Adipocyte (in vitro differentiated cells): ENCODE measurements around the gene FAM161A.
"Not testable (repeated sequence)": the region's sequence is repeated elsewhere in the genome, so short reads cannot be mapped to it uniquely, and the experiment has no call there.

Source experiments
- DNase-seq: peaks from one replicate; pipeline ENCODE4 v3.0.0-alpha.2; 2015; ENCODE audit warnings: low read depth
- H3K27me3 ChIP-seq: replicated peaks from 2 replicates; pipeline ENCODE4 v1.7.0; 2013; ENCODE audit warnings: mild to moderate bottlenecking, low read length, moderate library complexity; ENCODE audit not compliant: control insufficient read depth, insufficient read depth
- H3K36me3 ChIP-seq: 2 replicates; pipeline ENCODE4 v1.7.0; 2013; ENCODE audit warnings: low read length, mild to moderate bottlenecking, moderate library complexity; ENCODE audit not compliant: control insufficient read depth, insufficient read depth, severe bottlenecking
- H3K4me1 ChIP-seq: 2 replicates; pipeline ENCODE4 v1.7.0; 2013; ENCODE audit warnings: mild to moderate bottlenecking, low read length, moderate library complexity; ENCODE audit not compliant: control insufficient read depth, insufficient read depth
- H3K4me3 ChIP-seq: 2 replicates; pipeline ENCODE4 v1.7.0; 2013; ENCODE audit warnings: mild to moderate bottlenecking, low read length, moderate library complexity
- H3K9ac ChIP-seq: 2 replicates; pipeline ENCODE4 v1.7.0; 2013; ENCODE audit warnings: mild to moderate bottlenecking, low read length, moderate library complexity
- H3K9me3 ChIP-seq: 2 replicates; pipeline ENCODE4 v1.7.0; 2013; ENCODE audit warnings: mild to moderate bottlenecking, low read length, moderate library complexity; ENCODE audit not compliant: control insufficient read depth

FAM161A gene

DNA sequence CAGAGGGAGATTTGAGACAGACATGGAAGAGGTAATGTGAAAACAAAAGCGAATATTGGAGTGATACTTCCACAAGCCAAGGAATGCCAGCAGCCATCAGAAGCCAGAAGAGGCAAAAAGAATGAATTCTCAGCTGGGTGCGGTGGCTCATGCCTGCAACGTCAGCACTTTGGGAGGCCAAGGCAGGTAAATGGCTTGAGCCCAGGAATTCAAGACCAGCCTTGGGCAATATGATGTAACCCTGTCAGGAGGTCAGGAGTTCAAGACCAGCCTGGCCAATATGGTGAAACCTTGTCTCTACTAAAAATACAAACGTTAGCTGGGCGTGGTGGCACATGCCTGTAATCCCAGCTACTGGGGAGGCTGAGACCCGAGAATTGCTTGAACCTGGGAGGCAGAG is 54.8 kb downstream of the FAM161A start:
- H3K9ac ChIP-seq, result no peak overlapping the region
- H3K36me3 ChIP-seq, result no peaks in the 10 kb centered on the region
- H3K27me3 ChIP-seq, result peaks cover 29% of the 10 kb centered on the region
- DNase-seq, result no peak
- H3K4me1 ChIP-seq, result no peaks in the 10 kb centered on the region
- peaks cover 3% of the 10 kb centered on the region for H3K9me3 ChIP-seq
- no peak overlapping the region for H3K4me3 ChIP-seq

DNA sequence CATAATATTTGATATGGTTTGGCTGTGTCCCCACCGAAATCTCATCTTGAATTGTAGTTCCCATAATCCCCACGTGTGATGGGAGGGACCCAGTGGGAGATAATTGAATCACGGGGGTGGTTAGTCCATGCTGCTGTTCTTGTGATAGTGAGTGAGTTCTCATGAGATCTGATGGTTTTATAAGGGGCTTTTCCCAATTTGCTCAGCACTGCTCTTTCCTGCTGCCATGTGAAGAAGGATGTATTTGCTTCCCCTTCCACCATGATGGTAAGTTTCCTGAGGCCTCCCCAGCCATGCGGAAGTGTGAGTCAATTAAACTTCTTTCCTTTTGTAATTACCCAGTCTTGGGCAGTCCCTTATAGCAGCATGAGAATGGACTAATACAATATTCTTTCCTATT is 56.4 kb downstream of the FAM161A start:
- H3K27me3 ChIP-seq, result peaks cover 20% of the 10 kb centered on the region
- H3K36me3 ChIP-seq, DNase-seq, H3K9me3 ChIP-seq, H3K4me1 ChIP-seq, H3K9ac ChIP-seq, H3K4me3 ChIP-seq: not testable (repeated sequence)

DNA sequence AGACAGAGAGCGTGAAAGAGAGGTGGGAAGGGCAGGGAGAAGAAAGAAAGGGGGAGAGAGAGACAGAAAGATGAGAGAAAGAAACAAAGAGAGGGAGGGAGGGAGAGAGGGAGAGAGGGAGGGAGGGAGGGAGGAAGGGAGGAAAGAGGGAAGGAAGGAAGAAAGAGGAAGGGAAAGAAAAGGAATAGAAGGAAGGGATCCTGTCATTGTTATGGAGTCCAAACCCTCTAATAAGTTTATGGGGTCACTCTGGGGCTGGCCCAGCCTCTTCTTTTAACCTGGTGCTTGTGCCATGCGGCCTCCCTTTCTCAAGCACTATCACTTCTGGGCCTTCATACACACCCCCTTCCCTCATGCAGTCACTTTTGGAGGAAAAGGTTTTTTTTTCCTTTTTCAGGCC is 58.5 kb downstream of the FAM161A start:
- Histone ChIP-seq H3K27me3 (peaks cover 18% of the 10 kb centered on the region), H3K4me1 (no peaks in the 10 kb centered on the region), H3K4me3 (no peak overlapping the region), H3K9me3 (peaks cover 3% of the 10 kb centered on the region), H3K9ac (no peak overlapping the region), H3K36me3 (no peaks in the 10 kb centered on the region)
- no peak for DNase-seq

DNA sequence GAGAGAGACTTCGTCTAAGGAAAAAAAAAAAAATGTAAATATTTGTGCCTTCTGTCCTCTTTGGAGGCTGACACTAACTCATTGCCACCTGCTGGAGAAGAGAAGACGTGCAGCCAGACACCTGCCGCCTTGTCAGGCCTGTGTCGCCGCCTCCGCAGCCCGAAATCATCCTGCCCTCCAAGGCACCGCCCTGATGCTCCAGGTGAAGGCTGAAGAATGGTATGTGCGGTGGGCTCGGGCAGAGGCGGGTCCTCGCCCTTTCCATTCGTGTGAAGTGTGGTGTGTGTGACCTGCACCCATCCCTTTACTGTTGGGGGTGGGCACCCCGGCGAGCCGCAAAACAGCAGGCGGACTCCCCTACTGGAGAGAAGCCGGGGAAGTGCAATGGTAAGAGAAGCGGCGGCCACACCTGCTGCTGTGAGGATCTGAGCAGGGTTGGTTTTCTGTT is 60.4 kb downstream of the FAM161A start:
- no peaks in the 10 kb centered on the region for H3K4me1 ChIP-seq

DNA sequence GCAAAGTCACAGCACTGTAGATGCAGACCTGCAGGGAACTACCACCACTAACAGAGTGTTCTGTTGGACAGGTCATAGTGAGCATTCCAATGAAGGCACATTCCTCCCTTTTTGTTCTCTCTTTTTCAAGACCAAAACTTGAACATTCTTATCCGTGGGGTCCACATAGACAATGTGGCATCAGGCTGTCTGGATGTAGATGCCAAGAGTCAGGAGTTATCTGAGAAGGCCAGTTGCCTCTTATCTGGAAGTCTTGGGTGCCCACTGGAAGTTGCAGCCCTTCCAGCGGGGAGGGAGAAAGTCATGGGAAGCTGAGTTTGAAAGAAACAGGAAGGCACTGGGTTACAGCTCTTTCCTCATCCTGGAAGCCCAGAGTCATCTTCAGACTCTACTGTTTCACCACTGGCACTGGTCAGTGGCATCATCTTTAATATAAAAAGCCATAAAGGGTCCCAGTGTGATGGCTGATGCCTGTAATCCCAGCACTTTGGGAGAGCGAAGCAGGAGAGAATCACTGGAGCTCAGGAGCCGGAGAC is 61.4 kb downstream of the FAM161A start:
- no peak for DNase-seq
- Histone ChIP-seq H3K9ac (no peak overlapping the region), H3K27me3 (peaks cover 8% of the 10 kb centered on the region), H3K36me3 (no peaks in the 10 kb centered on the region), H3K4me3 (no peak overlapping the region), H3K9me3 (no peaks in the 10 kb centered on the region), H3K4me1 (no peaks in the 10 kb centered on the region)

More for the DNA sequence above, 60.4 kb downstream of the FAM161A start:
- H3K27me3 ChIP-seq, result peaks cover 8% of the 10 kb centered on the region
- no peak overlapping the region for H3K9ac ChIP-seq
- DNase-seq, result peak; percentile 74
- no peaks in the 10 kb centered on the region for H3K36me3 ChIP-seq
- H3K9me3 ChIP-seq, result no peaks in the 10 kb centered on the region
- peak overlapping the region; percentile 47 for H3K4me3 ChIP-seq

DNA sequence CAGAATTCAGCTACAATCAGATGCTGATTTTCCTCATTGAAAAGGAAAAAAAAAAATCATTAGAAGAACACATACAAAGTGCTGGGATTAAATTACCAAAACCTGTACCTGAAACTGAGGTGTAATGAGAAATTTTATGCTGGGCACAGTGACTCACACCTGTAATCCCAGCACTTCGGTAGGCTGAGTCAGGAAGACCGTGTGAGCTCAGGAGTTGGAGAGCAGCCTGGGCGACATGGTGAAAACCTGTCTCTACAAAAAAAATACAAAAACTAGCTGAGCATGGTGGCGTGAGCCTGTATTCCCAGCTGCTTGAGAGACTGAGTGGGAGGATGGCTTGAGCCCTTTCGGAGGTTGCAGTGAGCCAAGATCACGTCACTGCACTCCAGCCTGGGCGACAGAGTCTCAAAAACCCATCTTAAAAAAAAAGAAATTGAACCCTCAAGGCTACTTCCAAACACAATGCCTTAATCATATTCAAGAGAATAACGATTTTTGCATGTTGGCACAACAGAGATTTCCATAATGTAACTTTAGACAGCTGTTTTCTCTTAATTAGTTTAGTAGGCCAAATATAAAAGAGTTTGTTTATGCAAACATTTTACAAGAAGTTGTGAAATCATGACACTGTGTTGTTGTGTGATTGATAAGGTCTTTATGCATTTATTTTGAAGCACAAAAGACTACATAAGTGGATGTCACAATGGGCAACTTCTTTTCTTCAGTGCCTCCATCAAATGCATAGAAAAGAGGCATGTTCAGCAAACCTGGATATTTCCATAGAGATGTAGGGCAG is 63.9 kb downstream of the FAM161A start:
- no peak overlapping the region for H3K9ac ChIP-seq
- no peaks in the 10 kb centered on the region for H3K36me3 ChIP-seq
- H3K9me3 ChIP-seq, result peaks cover 5% of the 10 kb centered on the region

DNA sequence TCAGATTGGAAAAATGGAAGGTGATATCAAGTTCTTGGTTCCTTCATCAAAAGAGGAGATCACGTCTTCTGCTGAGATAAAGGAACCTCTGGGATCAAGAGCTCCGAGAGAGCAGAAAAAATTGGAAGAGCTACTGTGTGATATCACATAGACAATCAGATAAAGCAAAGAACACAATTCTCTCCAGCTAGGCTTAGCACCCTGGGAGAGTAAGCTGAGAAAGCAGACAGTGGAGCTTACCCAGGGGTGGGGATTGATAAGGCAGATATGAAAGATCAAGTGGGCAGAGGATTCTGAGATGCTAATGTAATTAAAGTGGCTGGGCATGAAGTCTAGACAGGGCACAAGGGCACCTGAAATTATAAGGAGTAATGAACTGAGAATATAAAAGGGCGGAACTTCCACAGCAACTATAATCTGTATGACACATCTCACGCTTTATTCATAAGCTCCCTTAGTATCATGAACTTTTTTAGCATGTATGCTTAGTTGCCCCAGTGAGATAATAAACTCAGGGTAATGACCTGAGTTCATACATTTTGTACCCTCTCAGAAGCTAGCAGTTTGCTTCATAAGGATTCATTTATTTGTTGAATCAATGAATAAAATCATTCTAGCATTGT is 65.8 kb downstream of the FAM161A start:
- Histone ChIP-seq H3K9me3 (peaks cover 5% of the 10 kb centered on the region), H3K4me3 (no peak overlapping the region), H3K27me3 (peaks cover 6% of the 10 kb centered on the region), H3K9ac (no peak overlapping the region), H3K4me1 (no peaks in the 10 kb centered on the region), H3K36me3 (no peaks in the 10 kb centered on the region)
- no peak for DNase-seq

More for the DNA sequence above, 63.9 kb downstream of the FAM161A start:
- H3K4me1 ChIP-seq, result no peaks in the 10 kb centered on the region
- H3K4me3 ChIP-seq, result no peak overlapping the region
- peaks cover 8% of the 10 kb centered on the region for H3K27me3 ChIP-seq
- no peak for DNase-seq

DNA sequence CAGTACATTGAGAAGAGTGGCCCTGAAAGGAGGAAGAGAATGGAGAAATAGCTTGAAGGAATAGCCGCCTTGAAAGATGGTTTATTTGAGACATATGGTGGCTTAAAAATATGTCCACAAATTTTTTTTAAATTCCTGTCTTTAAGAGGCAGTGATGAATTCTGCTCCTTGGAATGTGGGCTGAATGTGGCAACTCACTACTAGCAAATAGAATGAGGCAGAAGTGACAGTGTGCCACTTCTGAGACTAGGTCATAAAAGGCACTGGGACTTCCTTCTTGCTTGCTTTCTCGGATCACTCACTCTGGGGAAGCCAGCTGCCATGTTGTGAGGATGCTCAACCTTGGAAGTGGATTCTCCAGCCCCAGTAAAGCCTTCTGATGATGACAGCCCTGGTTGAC is 67.0 kb downstream of the FAM161A start:
- Histone ChIP-seq H3K36me3 (no peaks in the 10 kb centered on the region), H3K27me3 (peaks cover 6% of the 10 kb centered on the region), H3K9me3 (peaks cover 5% of the 10 kb centered on the region), H3K4me3 (no peak overlapping the region), H3K4me1 (no peaks in the 10 kb centered on the region), H3K9ac (no peak overlapping the region)
- DNase-seq, result no peak

DNA sequence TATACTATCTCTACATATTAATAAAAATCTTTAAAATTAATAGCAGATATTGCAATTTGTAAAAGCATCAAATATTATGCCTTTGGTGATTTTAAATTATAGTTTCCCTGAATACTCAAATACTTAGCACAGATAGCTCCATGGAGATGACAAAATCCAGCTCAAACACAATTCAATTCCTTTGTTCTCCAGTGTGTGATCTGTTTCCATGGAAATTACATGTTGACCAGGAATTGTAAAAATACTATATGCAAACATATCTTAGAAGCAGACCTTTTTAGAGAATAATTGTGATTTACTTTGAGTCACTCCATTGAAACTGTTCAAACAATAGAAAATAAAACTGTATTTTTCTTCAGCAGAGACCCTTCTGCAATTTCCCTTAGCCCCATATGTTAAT is 68.3 kb downstream of the FAM161A start:
- Histone ChIP-seq H3K4me3 (no peak overlapping the region), H3K4me1 (no peaks in the 10 kb centered on the region), H3K9me3 (peaks cover 11% of the 10 kb centered on the region), H3K9ac (no peak overlapping the region), H3K36me3 (no peaks in the 10 kb centered on the region), H3K27me3 (peaks cover 1% of the 10 kb centered on the region)
- DNase-seq, result no peak

DNA sequence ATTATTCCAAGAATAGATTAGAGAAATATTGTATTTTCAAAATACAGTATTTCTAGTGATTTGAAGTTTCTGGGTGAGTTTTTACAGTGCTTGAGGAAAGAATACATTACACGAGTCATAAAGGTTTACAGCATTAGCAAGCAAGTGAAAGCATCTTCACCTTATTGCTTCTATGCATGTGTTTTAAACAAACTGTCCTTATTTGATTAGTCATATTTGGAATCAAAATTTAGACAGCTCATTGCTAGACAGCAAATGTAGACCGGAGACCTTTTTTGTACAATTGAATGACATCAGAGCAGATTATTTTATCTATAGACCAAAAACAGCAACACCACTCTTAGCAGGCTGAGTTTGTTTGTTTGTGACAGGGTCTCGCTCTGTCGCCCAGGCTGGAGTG is 69.2 kb downstream of the FAM161A start:
- Histone ChIP-seq H3K36me3 (no peaks in the 10 kb centered on the region), H3K4me1 (no peaks in the 10 kb centered on the region), H3K9me3 (peaks cover 12% of the 10 kb centered on the region), H3K4me3 (no peak overlapping the region), H3K9ac (no peak overlapping the region), H3K27me3 (no peaks in the 10 kb centered on the region)
- DNase-seq, result no peak

DNA sequence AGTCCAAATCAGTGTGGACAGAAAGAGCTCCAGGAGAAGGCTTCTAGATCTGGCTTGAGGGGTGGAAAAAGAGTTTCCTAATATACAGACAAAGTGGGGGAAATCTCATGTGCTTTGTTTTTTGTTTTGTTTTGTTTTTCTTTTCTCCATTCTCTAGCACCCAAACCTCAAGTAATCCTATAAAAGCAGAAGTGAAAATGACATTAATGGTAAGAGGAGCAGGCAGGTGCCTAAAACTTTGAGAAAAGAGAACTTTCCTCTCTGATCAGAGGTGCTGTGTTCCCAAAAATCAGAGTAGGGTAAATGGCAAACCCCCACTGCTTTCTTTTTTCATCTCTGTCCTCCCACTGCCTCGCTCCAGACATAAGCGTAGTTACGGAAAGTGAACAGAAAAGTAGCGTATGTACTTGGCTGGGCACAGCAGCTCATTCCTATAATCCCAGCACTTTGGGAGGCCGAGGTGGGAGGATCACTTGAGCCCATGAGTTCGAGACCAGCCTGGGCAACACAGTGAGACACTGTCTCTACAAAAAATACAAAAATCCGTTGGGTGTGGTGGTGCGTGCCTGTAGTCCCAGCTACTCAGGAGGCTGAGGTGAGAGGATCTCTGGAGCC is 77.8 kb downstream of the FAM161A start:
- Histone ChIP-seq H3K27me3 (no peaks in the 10 kb centered on the region), H3K4me1 (no peaks in the 10 kb centered on the region), H3K36me3 (no peaks in the 10 kb centered on the region), H3K4me3 (no peak overlapping the region), H3K9ac (no peak overlapping the region), H3K9me3 (peaks cover 6% of the 10 kb centered on the region)
- no peak for DNase-seq
